Lung (tissue), 12 donors: ENCODE results near the gene TAP2. TPM values are rescaled to one million over a fixed set of nuclear protein-coding genes. Genes with fewer than 3 reads are reported as not detected.

Experiments used
- ATAC-seq: fragments of 200-7000 bp; cut with Tn5 transposase; one replicate; pipeline ENCODE4 v1.9.1; 2020; ENCODE audit warnings: moderate number of reproducible peaks; ENCODE audit not compliant: insufficient read depth, low FRiP score
- DNase-seq, 3 donors: peaks; one replicate each; pipeline ENCODE4 v3.0.0-alpha.2; 2013 to 2017
- H3K27ac ChIP-seq, 2 donors: one replicate each; pipeline ENCODE4 v1.5.1; 2013; ENCODE audit warnings: mild to moderate bottlenecking in 2 of 2, moderate library complexity in 2 of 2, control low read depth in 1 of 2, inconsistent platforms in 1 of 2, low read depth in 1 of 2, low read length in 1 of 2
- H3K27me3 ChIP-seq, 3 donors: one replicate each; pipeline ENCODE4 v1.5.1; 2013; ENCODE audit warnings: low read length in 2 of 3; ENCODE audit not compliant: control insufficient read depth in 3 of 3, insufficient read depth in 3 of 3
- H3K36me3 ChIP-seq, 4 donors: one replicate each; pipeline ENCODE4 v1.5.1; 2013; ENCODE audit warnings: low read length in 4 of 4, mild to moderate bottlenecking in 1 of 4, moderate library complexity in 1 of 4; ENCODE audit not compliant: control insufficient read depth in 4 of 4, insufficient read depth in 4 of 4
- H3K4me1 ChIP-seq, 5 donors: one replicate each; pipeline ENCODE4 v1.5.1; 2013; ENCODE audit warnings: low read length in 5 of 5, mild to moderate bottlenecking in 2 of 5, moderate library complexity in 1 of 5; ENCODE audit not compliant: control insufficient read depth in 5 of 5, insufficient read depth in 5 of 5
- H3K4me3 ChIP-seq: one replicate; pipeline ENCODE4 v1.5.1; 2013; ENCODE audit warnings: mild to moderate bottlenecking, control low read depth, moderate library complexity
- H3K9ac ChIP-seq, 2 donors: one replicate each; pipeline ENCODE4 v1.5.1; 2013; ENCODE audit warnings: low read length in 2 of 2, control low read depth in 1 of 2; ENCODE audit not compliant: insufficient read depth in 1 of 2
- H3K9me3 ChIP-seq, 4 donors: one replicate each; pipeline ENCODE4 v1.5.1; 2013; ENCODE audit warnings: low read length in 3 of 4, mild to moderate bottlenecking in 1 of 4, moderate library complexity in 1 of 4; ENCODE audit not compliant: control insufficient read depth in 4 of 4, insufficient read depth in 3 of 4
- WGBS, 2 donors: extraction: QIAGEN DNeasy Blood & Tissue Kit; methylation state at CpG; one replicate each; pipeline ENCODE4 v1.1.7; 2013; 5-methylcytosine and 5-hydroxymethylcytosine counted together
- polyA plus RNA-seq, 2 donors: library from polyadenylated mRNA; stranded (reverse); fragments of 200-250 nt; gene quantifications; one replicate each; pipeline ENCODE4 v1.2.1, GENCODE V29; 2013
- total RNA-seq, 2 donors: library from RNA; depleted of rRNA in 1 of 2; stranded (reverse); fragments of >200 nt in 1 of 2; gene quantifications; one replicate each; pipeline ENCODE4 v1.2.1, GENCODE V29; 2014 to 2021
- TF ChIP-seq, protein P1 (sequence below): IDR thresholded peaks from 2 replicates; pipeline ENCODE4 v1.5.1; 2012; ENCODE audit warnings: mild to moderate bottlenecking; ENCODE audit errors: control extremely low read depth, extremely low read depth
- donor health status: control.
- donor health status: control.
- donor health status: Bipolar disorder and iron deficiency.
- donor health status: healthy.
- donor health status: DM: yes; HTN: yes; CAD: no.

The TAP2 gene
- total and polyA plus RNA-seq, 4 donors = 15.2 to 63.2 (median 42.0) TPM

GRCh38 chr6:32843331-32843978 is 4.9 kb upstream of the TAP2 start:
- TF ChIP-seq, protein P1, sequence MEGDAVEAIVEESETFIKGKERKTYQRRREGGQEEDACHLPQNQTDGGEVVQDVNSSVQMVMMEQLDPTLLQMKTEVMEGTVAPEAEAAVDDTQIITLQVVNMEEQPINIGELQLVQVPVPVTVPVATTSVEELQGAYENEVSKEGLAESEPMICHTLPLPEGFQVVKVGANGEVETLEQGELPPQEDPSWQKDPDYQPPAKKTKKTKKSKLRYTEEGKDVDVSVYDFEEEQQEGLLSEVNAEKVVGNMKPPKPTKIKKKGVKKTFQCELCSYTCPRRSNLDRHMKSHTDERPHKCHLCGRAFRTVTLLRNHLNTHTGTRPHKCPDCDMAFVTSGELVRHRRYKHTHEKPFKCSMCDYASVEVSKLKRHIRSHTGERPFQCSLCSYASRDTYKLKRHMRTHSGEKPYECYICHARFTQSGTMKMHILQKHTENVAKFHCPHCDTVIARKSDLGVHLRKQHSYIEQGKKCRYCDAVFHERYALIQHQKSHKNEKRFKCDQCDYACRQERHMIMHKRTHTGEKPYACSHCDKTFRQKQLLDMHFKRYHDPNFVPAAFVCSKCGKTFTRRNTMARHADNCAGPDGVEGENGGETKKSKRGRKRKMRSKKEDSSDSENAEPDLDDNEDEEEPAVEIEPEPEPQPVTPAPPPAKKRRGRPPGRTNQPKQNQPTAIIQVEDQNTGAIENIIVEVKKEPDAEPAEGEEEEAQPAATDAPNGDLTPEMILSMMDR = no peak
- Histone ChIP-seq H3K36me3 (peaks cover 0 to 37% (median 9%) of the 10 kb centered on the region in 4 donors), H3K27ac (peak overlapping the region; percentile 70 to 97), H3K9me3 (no peaks in the 10 kb centered on the region), H3K4me3 (peak overlapping the region; percentile 75), H3K9ac (peak overlapping the region; percentile 42 to 58), H3K4me1 (peaks cover 0 to 6% (median 3%) of the 10 kb centered on the region in 5 donors), H3K27me3 (no peaks in the 10 kb centered on the region)
- DNase-seq (peak in 2 of 3 donors; percentile 13 to 18), ATAC-seq (no peak)
- 5% methylated on average over 28 of the region's 28 CpGs for WGBS, 2 donors

GRCh38 chr6:32842690-32843089 is 4.2 kb upstream of the TAP2 start:
- H3K4me1 ChIP-seq = peaks cover 0 to 9% (median 4%) of the 10 kb centered on the region in 5 donors
- H3K9me3 ChIP-seq = no peaks in the 10 kb centered on the region
- H3K9ac ChIP-seq = no peak overlapping the region
- 68 to 84% methylated on average over 8 of the region's 8 CpGs for WGBS, 2 donors
- ATAC-seq (no peak), DNase-seq (no peak)
- peaks cover 0 to 29% (median 5%) of the 10 kb centered on the region in 4 donors for H3K36me3 ChIP-seq
- no peaks in the 10 kb centered on the region for H3K27me3 ChIP-seq
- H3K4me3 ChIP-seq = no peak overlapping the region
- TF ChIP-seq, protein P1 = no peak
- peak overlapping the region in 1 of 2 donors; percentile 23 for H3K27ac ChIP-seq

DNA sequence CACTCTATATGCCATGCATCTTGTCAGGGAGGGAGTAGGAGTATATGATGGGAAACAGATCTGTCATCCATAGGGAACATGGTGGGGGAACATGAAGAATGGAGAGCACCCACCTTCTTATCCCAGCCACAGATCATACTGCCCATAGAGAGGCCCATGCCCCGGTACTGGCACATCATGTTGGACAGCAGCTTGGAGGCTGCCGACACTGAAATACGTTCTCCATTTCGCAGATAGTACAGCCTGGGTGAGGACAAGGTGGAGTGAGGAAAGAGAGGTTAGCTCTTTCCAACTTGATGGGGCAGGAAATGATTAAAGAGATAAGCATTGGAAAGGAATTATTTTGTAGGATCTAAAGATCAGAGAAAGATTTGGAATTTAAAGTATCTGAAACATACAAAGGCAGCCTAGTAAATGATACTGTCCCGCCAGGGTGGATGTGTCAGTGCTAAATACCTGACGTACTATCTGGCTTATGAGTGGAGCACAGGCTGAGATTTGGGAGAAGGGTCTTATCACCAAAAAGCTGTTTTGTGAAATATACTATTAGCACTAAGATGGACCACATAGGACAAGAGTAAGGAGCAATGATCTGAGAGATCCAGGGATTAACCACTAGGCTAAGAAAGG is 3.6 kb upstream of the TAP2 start:
- H3K4me3 ChIP-seq = no peak overlapping the region
- no peaks in the 10 kb centered on the region for H3K9me3 ChIP-seq
- H3K27ac ChIP-seq = peak overlapping the region in 1 of 2 donors; percentile 23
- TF ChIP-seq, protein P1 = no peak
- H3K4me1 ChIP-seq = peaks cover 0 to 13% (median 5%) of the 10 kb centered on the region in 5 donors
- 82 to 95% methylated on average over 6 of the region's 6 CpGs for WGBS, 2 donors
- DNase-seq (no peak), ATAC-seq (no peak)
- peaks cover 0 to 25% (median 5%) of the 10 kb centered on the region in 4 donors for H3K36me3 ChIP-seq
- H3K9ac ChIP-seq = no peak overlapping the region
- H3K27me3 ChIP-seq = no peaks in the 10 kb centered on the region
